Mucosa of stomach (tissue), 1 donor: ENCODE results near the gene ZNF516.

Experiments used
- H3K27me3 ChIP-seq: one replicate; pipeline ENCODE4 v1.7.0; 2013; ENCODE audit warnings: mild to moderate bottlenecking, low read length; ENCODE audit not compliant: control insufficient read depth, insufficient read depth
- H3K36me3 ChIP-seq: one replicate; pipeline ENCODE4 v1.7.0; 2013; ENCODE audit warnings: low read length; ENCODE audit not compliant: control insufficient read depth, insufficient read depth
- H3K4me1 ChIP-seq: one replicate; pipeline ENCODE4 v1.7.0; 2013; ENCODE audit warnings: mild to moderate bottlenecking, low read length; ENCODE audit not compliant: control insufficient read depth, insufficient read depth
- H3K4me3 ChIP-seq: one replicate; pipeline ENCODE4 v1.7.0; 2013; ENCODE audit warnings: low read length
- H3K9ac ChIP-seq: one replicate; pipeline ENCODE4 v1.7.0; 2013; ENCODE audit warnings: mild to moderate bottlenecking, low read length, moderate library complexity
- H3K9me3 ChIP-seq: one replicate; pipeline ENCODE4 v1.7.0; 2013; ENCODE audit warnings: mild to moderate bottlenecking, low read length, moderate library complexity; ENCODE audit not compliant: control insufficient read depth
- donor health status: Pancreatic carcinoma.

The ZNF516 gene

GRCh38 chr18:76379226-76380126, 115.6 kb downstream of the ZNF516 start:
- H3K27me3 ChIP-seq: no peaks in the 10 kb centered on the region
- H3K9me3 ChIP-seq: no peaks in the 10 kb centered on the region
- H3K4me3 ChIP-seq: no peak overlapping the region
- no peak overlapping the region for H3K9ac ChIP-seq
- no peaks in the 10 kb centered on the region for H3K36me3 ChIP-seq
- peaks cover 14% of the 10 kb centered on the region for H3K4me1 ChIP-seq

- peaks cover 14% of the 10 kb centered on the region for H3K4me1 ChIP-seq
- no peaks in the 10 kb centered on the region for H3K36me3 ChIP-seq
- no peak overlapping the region for H3K4me3 ChIP-seq
- no peaks in the 10 kb centered on the region for H3K27me3 ChIP-seq
- H3K9ac ChIP-seq: no peak overlapping the region
- no peaks in the 10 kb centered on the region for H3K9me3 ChIP-seq
Observed at GRCh38 chr18:76378526-76379215, 116.4 kb downstream of the ZNF516 start.

GRCh38 chr18:76377359-76377756, 117.7 kb downstream of the ZNF516 start:
- no peak overlapping the region for H3K4me3 ChIP-seq
- no peaks in the 10 kb centered on the region for H3K9me3 ChIP-seq
- no peaks in the 10 kb centered on the region for H3K27me3 ChIP-seq
- no peaks in the 10 kb centered on the region for H3K36me3 ChIP-seq
- no peak overlapping the region for H3K9ac ChIP-seq
- H3K4me1 ChIP-seq: peaks cover 14% of the 10 kb centered on the region

GRCh38 chr18:76376668-76377358, 118.2 kb downstream of the ZNF516 start:
- Histone ChIP-seq H3K9me3 (no peaks in the 10 kb centered on the region), H3K4me1 (peaks cover 14% of the 10 kb centered on the region), H3K27me3 (no peaks in the 10 kb centered on the region), H3K9ac (no peak overlapping the region), H3K36me3 (no peaks in the 10 kb centered on the region), H3K4me3 (no peak overlapping the region)

GRCh38 chr18:76376225-76376624, 118.8 kb downstream of the ZNF516 start:
- H3K4me1 ChIP-seq: peaks cover 14% of the 10 kb centered on the region
- H3K9ac ChIP-seq: no peak overlapping the region
- H3K27me3 ChIP-seq: no peaks in the 10 kb centered on the region
- H3K9me3 ChIP-seq: no peaks in the 10 kb centered on the region
- H3K36me3 ChIP-seq: no peaks in the 10 kb centered on the region
- H3K4me3 ChIP-seq: no peak overlapping the region

DNA sequence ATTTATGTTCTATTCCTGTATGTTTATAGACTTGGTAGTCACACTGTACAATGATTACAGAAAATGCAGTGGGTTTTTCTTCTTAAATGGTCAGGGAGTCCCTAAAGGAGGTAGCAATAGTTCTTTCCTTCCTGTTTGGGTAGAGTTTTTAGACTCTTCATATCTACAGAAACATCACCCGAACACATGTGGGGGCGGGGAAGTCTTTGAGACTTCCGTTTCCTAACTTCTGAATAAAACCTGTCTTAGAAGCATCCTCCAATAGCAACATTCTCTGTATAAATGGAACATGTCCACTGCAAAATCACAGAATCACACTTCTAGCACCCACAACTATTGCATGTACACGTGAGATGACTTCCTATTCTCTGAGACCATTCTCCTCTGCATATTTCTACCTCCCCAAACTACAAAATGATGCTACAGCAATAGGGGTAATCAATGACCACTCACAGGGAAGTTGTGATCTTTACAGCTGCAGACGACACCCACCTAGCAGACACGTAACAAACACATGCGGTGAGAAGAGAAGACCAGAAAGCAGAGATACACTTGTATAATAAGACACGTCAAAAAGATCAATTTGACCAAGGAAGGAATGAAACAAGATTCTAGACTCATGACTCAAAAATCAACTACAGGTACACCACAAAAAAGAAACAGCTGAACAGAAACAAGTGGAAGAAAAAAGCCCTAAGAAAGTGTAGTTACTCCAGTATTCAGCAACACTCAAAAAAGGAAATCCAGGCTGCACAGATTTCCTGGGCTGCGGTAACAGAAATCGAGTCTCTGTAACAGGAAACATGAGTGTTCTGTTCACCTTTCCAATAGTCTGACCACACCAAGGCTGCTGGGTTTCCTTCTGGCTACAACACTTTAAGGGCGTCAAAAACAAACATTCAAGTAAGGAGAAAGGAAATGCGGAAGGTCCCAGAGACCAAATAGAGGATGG, 120.4 kb downstream of the ZNF516 start:
- Histone ChIP-seq H3K4me1 (peaks cover 14% of the 10 kb centered on the region), H3K4me3 (no peak overlapping the region), H3K27me3 (no peaks in the 10 kb centered on the region), H3K36me3 (no peaks in the 10 kb centered on the region), H3K9me3 (no peaks in the 10 kb centered on the region), H3K9ac (no peak overlapping the region)

- H3K36me3 ChIP-seq: no peaks in the 10 kb centered on the region
- no peaks in the 10 kb centered on the region for H3K9me3 ChIP-seq
- H3K27me3 ChIP-seq: no peaks in the 10 kb centered on the region
- H3K9ac ChIP-seq: no peak overlapping the region
- H3K4me1 ChIP-seq: peaks cover 14% of the 10 kb centered on the region
- no peak overlapping the region for H3K4me3 ChIP-seq
Observed at GRCh38 chr18:76373297-76373696, 121.7 kb downstream of the ZNF516 start.

GRCh38 chr18:76371301-76372203, 123.5 kb downstream of the ZNF516 start:
- no peaks in the 10 kb centered on the region for H3K36me3 ChIP-seq
- no peak overlapping the region for H3K4me3 ChIP-seq
- H3K27me3 ChIP-seq: no peaks in the 10 kb centered on the region
- peaks cover 5% of the 10 kb centered on the region for H3K4me1 ChIP-seq
- no peaks in the 10 kb centered on the region for H3K9me3 ChIP-seq
- H3K9ac ChIP-seq: no peak overlapping the region

- no peaks in the 10 kb centered on the region for H3K9me3 ChIP-seq
- H3K4me3 ChIP-seq: no peak overlapping the region
- no peaks in the 10 kb centered on the region for H3K27me3 ChIP-seq
- H3K36me3 ChIP-seq: no peaks in the 10 kb centered on the region
- H3K4me1 ChIP-seq: no peaks in the 10 kb centered on the region
- no peak overlapping the region for H3K9ac ChIP-seq
Observed at GRCh38 chr18:76370686-76371085, 124.4 kb downstream of the ZNF516 start.

GRCh38 chr18:76370201-76370600, 124.8 kb downstream of the ZNF516 start:
- H3K4me1 ChIP-seq: no peaks in the 10 kb centered on the region
- no peaks in the 10 kb centered on the region for H3K9me3 ChIP-seq
- H3K4me3 ChIP-seq: no peak overlapping the region
- no peaks in the 10 kb centered on the region for H3K27me3 ChIP-seq
- no peaks in the 10 kb centered on the region for H3K36me3 ChIP-seq
- H3K9ac ChIP-seq: no peak overlapping the region
